ENCODE results near the gene R3HCC1L.

Gene R3HCC1L

DNA sequence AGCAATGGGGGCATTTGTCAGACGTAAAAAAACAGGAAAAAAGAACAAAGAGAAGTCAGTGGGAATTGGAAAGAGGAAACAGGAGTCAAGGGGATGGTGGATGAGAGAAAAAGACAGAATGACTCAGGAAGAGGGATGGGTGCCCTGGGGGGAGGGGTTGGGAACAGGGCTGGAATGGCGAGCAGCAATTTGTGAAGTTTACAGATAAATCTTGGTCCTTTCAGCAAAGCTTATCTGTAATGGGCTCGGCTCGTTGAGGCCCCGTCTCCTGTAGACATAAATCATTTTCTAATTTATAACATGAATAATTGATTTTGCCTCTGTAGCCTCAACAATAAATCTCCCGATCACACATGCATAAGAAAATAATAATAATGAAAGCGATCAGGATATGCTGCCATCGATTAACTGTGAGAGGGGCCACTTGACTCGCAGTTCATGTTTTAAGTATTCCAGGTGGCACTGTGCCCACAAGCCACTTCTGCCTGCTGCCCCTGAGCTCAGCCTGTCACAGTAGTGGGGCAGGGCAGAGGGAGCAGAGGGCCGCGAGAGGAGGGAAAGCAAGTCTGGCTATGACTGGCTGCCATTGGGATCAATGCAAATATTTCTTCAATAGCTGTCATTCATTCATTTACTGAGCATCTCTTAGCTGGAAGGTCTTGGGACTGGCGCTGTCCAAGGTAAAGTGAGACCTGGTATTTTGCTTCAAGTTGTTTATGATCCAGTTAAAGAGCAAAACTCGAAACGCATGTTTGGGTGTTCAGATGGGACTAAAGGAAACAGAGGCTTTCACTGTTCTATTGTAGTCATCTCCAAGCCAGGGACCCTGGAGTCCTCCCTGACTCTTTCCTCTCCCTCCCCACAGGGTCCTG lies 47.4 kb upstream of the R3HCC1L start:
- ChIA-PET CTCF (no interaction called here), POLR2A (no interaction called here)
- Histone ChIP-seq H3K4me3 (ENCODE audit: low read depth, low read length) (no peak overlapping the region), H3K36me3 (ENCODE audit: control insufficient read depth in 2 of 2, insufficient read depth in 1 of 2, low read length in 2 of 2) (no peaks in the 10 kb centered on the region), H3K9me3 (ENCODE audit: control insufficient read depth, insufficient read depth, low read depth, low read length) (no peaks in the 10 kb centered on the region), H3K4me1 (ENCODE audit: control insufficient read depth, insufficient read depth, low read length) (no peaks in the 10 kb centered on the region), H3K27ac (ENCODE audit: extremely low read depth, low read depth, low read length) (no peak overlapping the region)
- TF ChIP-seq, protein P1, sequence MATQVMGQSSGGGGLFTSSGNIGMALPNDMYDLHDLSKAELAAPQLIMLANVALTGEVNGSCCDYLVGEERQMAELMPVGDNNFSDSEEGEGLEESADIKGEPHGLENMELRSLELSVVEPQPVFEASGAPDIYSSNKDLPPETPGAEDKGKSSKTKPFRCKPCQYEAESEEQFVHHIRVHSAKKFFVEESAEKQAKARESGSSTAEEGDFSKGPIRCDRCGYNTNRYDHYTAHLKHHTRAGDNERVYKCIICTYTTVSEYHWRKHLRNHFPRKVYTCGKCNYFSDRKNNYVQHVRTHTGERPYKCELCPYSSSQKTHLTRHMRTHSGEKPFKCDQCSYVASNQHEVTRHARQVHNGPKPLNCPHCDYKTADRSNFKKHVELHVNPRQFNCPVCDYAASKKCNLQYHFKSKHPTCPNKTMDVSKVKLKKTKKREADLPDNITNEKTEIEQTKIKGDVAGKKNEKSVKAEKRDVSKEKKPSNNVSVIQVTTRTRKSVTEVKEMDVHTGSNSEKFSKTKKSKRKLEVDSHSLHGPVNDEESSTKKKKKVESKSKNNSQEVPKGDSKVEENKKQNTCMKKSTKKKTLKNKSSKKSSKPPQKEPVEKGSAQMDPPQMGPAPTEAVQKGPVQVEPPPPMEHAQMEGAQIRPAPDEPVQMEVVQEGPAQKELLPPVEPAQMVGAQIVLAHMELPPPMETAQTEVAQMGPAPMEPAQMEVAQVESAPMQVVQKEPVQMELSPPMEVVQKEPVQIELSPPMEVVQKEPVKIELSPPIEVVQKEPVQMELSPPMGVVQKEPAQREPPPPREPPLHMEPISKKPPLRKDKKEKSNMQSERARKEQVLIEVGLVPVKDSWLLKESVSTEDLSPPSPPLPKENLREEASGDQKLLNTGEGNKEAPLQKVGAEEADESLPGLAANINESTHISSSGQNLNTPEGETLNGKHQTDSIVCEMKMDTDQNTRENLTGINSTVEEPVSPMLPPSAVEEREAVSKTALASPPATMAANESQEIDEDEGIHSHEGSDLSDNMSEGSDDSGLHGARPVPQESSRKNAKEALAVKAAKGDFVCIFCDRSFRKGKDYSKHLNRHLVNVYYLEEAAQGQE (tag by site-specific recombination; IDR thresholded peaks at IDR 0.05), result peak; percentile 94
- no peak for TF ChIP-seq ZNF16 (tag by site-specific recombination; IDR thresholded peaks at IDR 0.05; ENCODE audit: low read depth)

DNA sequence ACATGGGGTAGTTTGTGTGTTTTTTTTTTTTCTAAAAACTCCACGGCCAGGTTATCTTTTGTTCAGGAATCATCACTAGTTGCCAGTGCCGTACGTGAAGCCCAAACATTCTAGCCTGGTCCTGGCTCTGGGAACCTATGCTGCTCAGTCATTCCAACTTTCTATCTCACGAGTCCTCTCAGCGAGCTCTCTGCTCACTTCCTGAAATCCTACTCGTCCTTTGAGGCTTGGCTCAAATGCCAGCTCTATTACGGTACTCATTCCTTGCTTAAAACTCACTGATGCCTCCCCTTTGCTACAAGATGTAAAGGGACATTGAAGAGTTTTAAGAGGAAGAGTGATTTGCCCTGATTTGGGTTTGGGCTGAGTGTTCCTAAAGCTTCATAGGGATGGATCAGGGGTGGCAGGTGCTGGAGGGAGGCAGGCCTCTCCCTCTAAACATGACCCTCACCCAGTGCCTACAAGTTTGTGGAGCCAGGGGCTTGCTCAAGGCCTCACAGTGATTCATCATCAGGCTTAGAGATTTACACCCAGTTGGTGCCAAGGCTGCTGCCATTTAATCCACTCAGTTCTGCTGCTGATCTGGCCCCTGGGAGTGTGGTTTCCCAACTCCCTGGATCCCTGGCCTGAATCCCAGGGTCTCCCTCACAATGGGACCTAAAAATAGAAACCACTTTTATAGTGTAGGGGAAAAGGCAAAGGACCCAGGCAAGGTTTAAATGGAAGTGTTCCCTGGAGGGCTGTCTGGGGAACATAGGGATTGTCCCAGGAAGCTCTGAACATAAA lies 46.1 kb upstream of the R3HCC1L start:
- TF ChIP-seq ZBTB48 (tag by site-specific recombination; IDR thresholded peaks at IDR 0.05) (peak; percentile 60; the same call in 1 of the 2 replicates), ZNF544 (tag by site-specific recombination; IDR thresholded peaks at IDR 0.05) (no peak), GLIS1 (tag by site-specific recombination; IDR thresholded peaks at IDR 0.05) (peak; percentile 64)
- TF ChIP-seq, protein P2, sequence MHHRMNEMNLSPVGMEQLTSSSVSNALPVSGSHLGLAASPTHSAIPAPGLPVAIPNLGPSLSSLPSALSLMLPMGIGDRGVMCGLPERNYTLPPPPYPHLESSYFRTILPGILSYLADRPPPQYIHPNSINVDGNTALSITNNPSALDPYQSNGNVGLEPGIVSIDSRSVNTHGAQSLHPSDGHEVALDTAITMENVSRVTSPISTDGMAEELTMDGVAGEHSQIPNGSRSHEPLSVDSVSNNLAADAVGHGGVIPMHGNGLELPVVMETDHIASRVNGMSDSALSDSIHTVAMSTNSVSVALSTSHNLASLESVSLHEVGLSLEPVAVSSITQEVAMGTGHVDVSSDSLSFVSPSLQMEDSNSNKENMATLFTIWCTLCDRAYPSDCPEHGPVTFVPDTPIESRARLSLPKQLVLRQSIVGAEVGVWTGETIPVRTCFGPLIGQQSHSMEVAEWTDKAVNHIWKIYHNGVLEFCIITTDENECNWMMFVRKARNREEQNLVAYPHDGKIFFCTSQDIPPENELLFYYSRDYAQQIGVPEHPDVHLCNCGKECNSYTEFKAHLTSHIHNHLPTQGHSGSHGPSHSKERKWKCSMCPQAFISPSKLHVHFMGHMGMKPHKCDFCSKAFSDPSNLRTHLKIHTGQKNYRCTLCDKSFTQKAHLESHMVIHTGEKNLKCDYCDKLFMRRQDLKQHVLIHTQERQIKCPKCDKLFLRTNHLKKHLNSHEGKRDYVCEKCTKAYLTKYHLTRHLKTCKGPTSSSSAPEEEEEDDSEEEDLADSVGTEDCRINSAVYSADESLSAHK (tag by site-specific recombination; IDR thresholded peaks at IDR 0.05), result no peak
- H3K4me1 ChIP-seq (ENCODE audit: control insufficient read depth, insufficient read depth, low read length), result no peaks in the 10 kb centered on the region
- no peak overlapping the region for H3K4me3 ChIP-seq (ENCODE audit: low read depth, low read length)
- no peak overlapping the region for H3K27ac ChIP-seq (ENCODE audit: extremely low read depth, low read depth, low read length)
- ChIA-PET CTCF (interaction anchor here (0.9 kb wide), 1 partner anchor 46 kb away, joined by 3 read pairs; no protein-coding TSS in a partner anchor), POLR2A (no interaction called here)
- no peaks in the 10 kb centered on the region for H3K9me3 ChIP-seq (ENCODE audit: control insufficient read depth, insufficient read depth, low read depth, low read length)
- no peaks in the 10 kb centered on the region for H3K36me3 ChIP-seq (ENCODE audit: control insufficient read depth in 2 of 2, insufficient read depth in 1 of 2, low read length in 2 of 2)

DNA sequence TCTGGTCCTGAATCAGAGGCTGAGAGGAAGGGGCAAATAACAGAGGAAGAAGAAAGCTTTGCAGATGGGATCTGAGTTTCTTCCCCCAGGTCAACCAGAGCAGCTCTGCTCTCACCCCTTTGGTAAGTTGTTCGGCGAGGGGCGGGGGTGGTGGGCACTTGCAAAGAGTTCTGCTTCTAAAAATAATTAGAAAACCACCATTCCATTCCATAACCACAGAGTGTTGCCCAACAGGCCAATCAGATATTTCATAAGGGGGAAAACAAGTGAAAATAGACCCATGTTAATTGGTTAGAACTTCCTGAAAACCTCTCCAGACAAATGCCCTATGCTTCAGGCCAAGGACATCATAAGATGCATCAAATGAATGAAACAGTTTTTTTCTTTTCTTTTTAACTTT lies 43.6 kb upstream of the R3HCC1L start:
- POLR2A ChIA-PET, result no interaction called here
- TF ChIP-seq ZNF140 (tag by site-specific recombination; IDR thresholded peaks at IDR 0.05), result no peak
- no peak for TF ChIP-seq ZSCAN16 (tag by site-specific recombination; IDR thresholded peaks at IDR 0.05)
- TF ChIP-seq ZNF426 (tag by site-specific recombination; IDR thresholded peaks at IDR 0.05), result no peak
- TF ChIP-seq ZBTB21 (tag by site-specific recombination; IDR thresholded peaks at IDR 0.05), result no peak
- TF ChIP-seq, protein P3, sequence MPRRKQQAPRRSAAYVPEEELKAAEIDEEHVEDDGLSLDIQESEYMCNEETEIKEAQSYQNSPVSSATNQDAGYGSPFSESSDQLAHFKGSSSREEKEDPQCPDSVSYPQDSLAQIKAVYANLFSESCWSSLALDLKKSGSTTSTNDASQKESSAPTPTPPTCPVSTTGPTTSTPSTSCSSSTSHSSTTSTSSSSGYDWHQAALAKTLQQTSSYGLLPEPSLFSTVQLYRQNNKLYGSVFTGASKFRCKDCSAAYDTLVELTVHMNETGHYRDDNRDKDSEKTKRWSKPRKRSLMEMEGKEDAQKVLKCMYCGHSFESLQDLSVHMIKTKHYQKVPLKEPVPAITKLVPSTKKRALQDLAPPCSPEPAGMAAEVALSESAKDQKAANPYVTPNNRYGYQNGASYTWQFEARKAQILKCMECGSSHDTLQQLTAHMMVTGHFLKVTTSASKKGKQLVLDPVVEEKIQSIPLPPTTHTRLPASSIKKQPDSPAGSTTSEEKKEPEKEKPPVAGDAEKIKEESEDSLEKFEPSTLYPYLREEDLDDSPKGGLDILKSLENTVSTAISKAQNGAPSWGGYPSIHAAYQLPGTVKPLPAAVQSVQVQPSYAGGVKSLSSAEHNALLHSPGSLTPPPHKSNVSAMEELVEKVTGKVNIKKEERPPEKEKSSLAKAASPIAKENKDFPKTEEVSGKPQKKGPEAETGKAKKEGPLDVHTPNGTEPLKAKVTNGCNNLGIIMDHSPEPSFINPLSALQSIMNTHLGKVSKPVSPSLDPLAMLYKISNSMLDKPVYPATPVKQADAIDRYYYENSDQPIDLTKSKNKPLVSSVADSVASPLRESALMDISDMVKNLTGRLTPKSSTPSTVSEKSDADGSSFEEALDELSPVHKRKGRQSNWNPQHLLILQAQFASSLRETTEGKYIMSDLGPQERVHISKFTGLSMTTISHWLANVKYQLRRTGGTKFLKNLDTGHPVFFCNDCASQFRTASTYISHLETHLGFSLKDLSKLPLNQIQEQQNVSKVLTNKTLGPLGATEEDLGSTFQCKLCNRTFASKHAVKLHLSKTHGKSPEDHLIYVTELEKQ (tag by site-specific recombination; IDR thresholded peaks at IDR 0.05; ENCODE audit: borderline replicate concordance), result no peak
- no peak for TF ChIP-seq ZNF514 (tag by site-specific recombination; IDR thresholded peaks at IDR 0.05)
- TF ChIP-seq ZBTB7A (tag by site-specific recombination; IDR thresholded peaks at IDR 0.05; ENCODE audit: low read depth), result no peak
- TF ChIP-seq ZNF561 (tag by site-specific recombination; IDR thresholded peaks at IDR 0.05; ENCODE audit: borderline replicate concordance), result no peak
- no peak for TF ChIP-seq ZNF791 (tag by site-specific recombination; IDR thresholded peaks at IDR 0.05)
- TF ChIP-seq, protein P1 (tag by site-specific recombination; IDR thresholded peaks at IDR 0.05), result no peak

More for the DNA sequence above, 43.6 kb upstream of the R3HCC1L start:
- Histone ChIP-seq H3K36me3 (ENCODE audit: control insufficient read depth in 2 of 2, insufficient read depth in 1 of 2, low read length in 2 of 2) (no peaks in the 10 kb centered on the region), H3K27ac (ENCODE audit: extremely low read depth, low read depth, low read length) (no peak overlapping the region), H3K9me3 (ENCODE audit: control insufficient read depth, insufficient read depth, low read depth, low read length) (no peaks in the 10 kb centered on the region), H3K4me1 (ENCODE audit: control insufficient read depth, insufficient read depth, low read length) (no peaks in the 10 kb centered on the region), H3K4me3 (ENCODE audit: low read depth, low read length) (no peak overlapping the region)
- CTCF ChIA-PET, result no interaction called here

All from HEK293 (cell line).